OCI-LY1 (cell line): ENCODE results near the gene DDX56.

Experiments used
- H2AFZ ChIP-seq: fragments of 200-600 bp; sonication (generic), shearing (Covaris generic); 2 replicates; pipeline ENCODE4 v1.6.0; 2014; ENCODE audit warnings: antibody characterized with exemption, mild to moderate bottlenecking, low read length
- H3F3A ChIP-seq: fragments of 200-600 bp; sonication (generic), shearing (Covaris generic); 2 replicates; pipeline ENCODE4 v1.6.0; 2014; ENCODE audit warnings: mild to moderate bottlenecking, antibody characterized with exemption, low read length, moderate library complexity; ENCODE audit not compliant: insufficient read depth
- H3K27ac ChIP-seq: fragments of 200-600 bp; sonication (generic); 2 replicates; pipeline ENCODE4 v1.5.1; 2014; ENCODE audit warnings: low read length, mixed run types, mild to moderate bottlenecking, low read depth; ENCODE audit not compliant: poor library complexity, severe bottlenecking
- H3K27me3 ChIP-seq: fragments of 200-600 bp; sonication (generic); 2 replicates; pipeline ENCODE4 v1.6.0; 2014; ENCODE audit warnings: antibody characterized with exemption, mild to moderate bottlenecking, low read length, moderate library complexity; ENCODE audit not compliant: insufficient read depth
- H3K36me3 ChIP-seq: fragments of 200-600 bp; sonication (generic); 2 replicates; pipeline ENCODE4 v1.6.1; 2014; ENCODE audit warnings: mild to moderate bottlenecking, antibody characterized with exemption, low read length, moderate library complexity, mixed read lengths; ENCODE audit not compliant: insufficient read depth
- H3K4me1 ChIP-seq: fragments of 200-600 bp; sonication (generic); 2 replicates; pipeline ENCODE4 v1.5.1; 2014; ENCODE audit warnings: mild to moderate bottlenecking, low read length, moderate library complexity; ENCODE audit not compliant: insufficient read depth, severe bottlenecking
- H3K4me2 ChIP-seq: fragments of 200-600 bp; sonication (generic), shearing (Covaris generic); 2 replicates; pipeline ENCODE4 v1.6.1; 2014; ENCODE audit warnings: low read length
- H3K4me3 ChIP-seq: fragments of 200-600 bp; sonication (generic); 2 replicates; pipeline ENCODE4 v1.5.1; 2014; ENCODE audit warnings: low read length, low read depth, mild to moderate bottlenecking, mixed read lengths; ENCODE audit not compliant: poor library complexity, severe bottlenecking
- H3K79me2 ChIP-seq: fragments of 200-600 bp; shearing (Covaris generic); 2 replicates; pipeline ENCODE4 v1.6.1; 2016; ENCODE audit warnings: mixed run types, low read length, mixed read lengths; ENCODE audit not compliant: insufficient read depth
- H3K9ac ChIP-seq: fragments of 200-600 bp; sonication (generic), shearing (Covaris generic); 2 replicates; pipeline ENCODE4 v1.6.1; 2014; ENCODE audit warnings: mild to moderate bottlenecking, low read length, mixed read lengths
- H3K9me2 ChIP-seq: fragments of 200-600 bp; sonication (generic), shearing (Covaris generic); 2 replicates; pipeline ENCODE4 v1.6.1; 2014; ENCODE audit warnings: low read depth, mild to moderate bottlenecking, low read length, mixed read lengths
- H3K9me3 ChIP-seq: fragments of 200-600 bp; shearing (Covaris generic); 2 replicates; pipeline ENCODE4 v1.6.1; 2014; ENCODE audit warnings: low read length, mixed read lengths
- H4K20me1 ChIP-seq: fragments of 200-600 bp; sonication (generic), shearing (Covaris generic); 2 replicates; pipeline ENCODE4 v1.6.0; 2016; ENCODE audit warnings: mild to moderate bottlenecking, low read length; ENCODE audit not compliant: insufficient read depth
- CTCF ChIP-seq: fragments of 200-600 bp; sonication (generic), shearing (Covaris generic); IDR thresholded peaks from 2 replicates; pipeline ENCODE4 v1.5.1; 2017; ENCODE audit warnings: mild to moderate bottlenecking, antibody characterized with exemption, low read length, moderate library complexity, mixed read lengths
- EZH2 ChIP-seq: fragments of 200-600 bp; sonication (generic), shearing (Covaris generic); IDR thresholded peaks from 2 replicates; pipeline ENCODE4 v1.8.0; 2017; ENCODE audit warnings: borderline replicate concordance, mixed run types, mild to moderate bottlenecking, antibody characterized with exemption, low read length, moderate library complexity, mixed read lengths

Gene DDX56

GRCh38 chr7:44615149-44615611 lies 41.5 kb upstream of the DDX56 start:
- H3F3A ChIP-seq: no peaks in the 10 kb centered on the region
- peaks cover 64% of the 10 kb centered on the region for H3K4me1 ChIP-seq
- no peaks in the 10 kb centered on the region for H3K27me3 ChIP-seq
- no peaks in the 10 kb centered on the region for H3K9me3 ChIP-seq
- peaks cover 10% of the 10 kb centered on the region for H3K36me3 ChIP-seq
- TF ChIP-seq CTCF: no peak
- TF ChIP-seq EZH2: no peak
- no peak overlapping the region for H2AFZ ChIP-seq
- H4K20me1 ChIP-seq: no peaks in the 10 kb centered on the region
- H3K79me2 ChIP-seq: peaks cover 94% of the 10 kb centered on the region
- H3K9me2 ChIP-seq: no peaks in the 10 kb centered on the region
- peak overlapping the region; percentile 25; the same call in 1 of the 2 replicates for H3K9ac ChIP-seq
- H3K4me3 ChIP-seq: peak overlapping the region; percentile 22
- H3K4me2 ChIP-seq: peak overlapping the region; percentile 46
- peak overlapping the region; percentile 58 for H3K27ac ChIP-seq

GRCh38 chr7:44609829-44610228 lies 36.1 kb upstream of the DDX56 start:
- peaks cover 69% of the 10 kb centered on the region for H3K4me1 ChIP-seq
- no peaks in the 10 kb centered on the region for H3K27me3 ChIP-seq
- H3K36me3 ChIP-seq: 0 out of 2 replicates have a peak, but pooled peaks cover 4% of the 10 kb centered on the region
- H3F3A ChIP-seq: no peaks in the 10 kb centered on the region
- peaks cover 75% of the 10 kb centered on the region for H3K79me2 ChIP-seq
- no peak overlapping the region for H2AFZ ChIP-seq
- no peaks in the 10 kb centered on the region for H3K9me2 ChIP-seq
- no peaks in the 10 kb centered on the region for H3K9me3 ChIP-seq
- no peak overlapping the region for H3K4me2 ChIP-seq
- H4K20me1 ChIP-seq: no peaks in the 10 kb centered on the region
- no peak overlapping the region for H3K27ac ChIP-seq
- H3K4me3 ChIP-seq: no peak overlapping the region
- H3K9ac ChIP-seq: no peak overlapping the region
- TF ChIP-seq EZH2: no peak
- TF ChIP-seq CTCF: no peak

- no peaks in the 10 kb centered on the region; the same call in 1 of the 2 replicates for H3F3A ChIP-seq
- H3K27me3 ChIP-seq: no peaks in the 10 kb centered on the region
- no peak overlapping the region for H3K4me3 ChIP-seq
- no peaks in the 10 kb centered on the region for H3K9me2 ChIP-seq
- H3K79me2 ChIP-seq: peaks cover 68% of the 10 kb centered on the region
- 0 out of 2 replicates have a peak, but pooled peaks cover 4% of the 10 kb centered on the region for H3K36me3 ChIP-seq
- H3K9ac ChIP-seq: no peak overlapping the region
- no peaks in the 10 kb centered on the region for H4K20me1 ChIP-seq
- H3K9me3 ChIP-seq: no peaks in the 10 kb centered on the region
- H3K4me1 ChIP-seq: peaks cover 63% of the 10 kb centered on the region
- no peak overlapping the region for H3K27ac ChIP-seq
- no peak overlapping the region for H2AFZ ChIP-seq
- H3K4me2 ChIP-seq: no peak overlapping the region; the same call in 1 of the 2 replicates
- TF ChIP-seq EZH2: no peak
- TF ChIP-seq CTCF: no peak
Measured at GRCh38 chr7:44608916-44609648, 35.4 kb upstream of the DDX56 start.
